HG03558 (cell line): ENCODE measurements around the gene ZER1.
"Not testable (repeated sequence)": the region's sequence is repeated elsewhere in the genome, so short reads cannot be mapped to it uniquely, and the experiment has no call there.

ENCODE experiments used
- ATAC-seq: cut with Tn5 transposase; IDR thresholded peaks from one replicate; pipeline ENCODE4 v1.9.1; 2021; ENCODE audit warnings: moderate number of reproducible peaks; ENCODE audit not compliant: unreplicated experiment; ENCODE audit errors: extremely low read depth

The ZER1 gene

DNA sequence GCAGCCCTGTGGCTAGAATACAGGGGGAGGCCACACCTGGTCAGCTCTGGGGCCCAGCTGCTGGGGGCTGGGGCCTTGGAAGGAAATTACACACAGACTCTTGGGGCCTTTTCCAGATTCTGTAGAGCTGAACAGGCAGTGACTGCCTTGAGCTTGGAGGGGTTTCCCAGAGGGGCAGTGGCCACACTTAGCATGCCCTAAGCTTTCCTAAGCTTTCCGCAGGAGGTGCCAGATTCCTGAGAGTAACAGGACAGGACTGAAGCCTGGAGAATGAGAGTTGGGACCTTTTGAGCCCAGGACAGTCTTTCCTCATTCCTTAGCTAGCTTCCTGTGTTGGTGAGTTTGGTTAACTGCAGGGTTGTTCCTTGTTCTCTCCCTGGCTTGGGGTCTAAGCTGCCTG, 16.7 kb upstream of the ZER1 start:
- ATAC-seq, result no peak

DNA sequence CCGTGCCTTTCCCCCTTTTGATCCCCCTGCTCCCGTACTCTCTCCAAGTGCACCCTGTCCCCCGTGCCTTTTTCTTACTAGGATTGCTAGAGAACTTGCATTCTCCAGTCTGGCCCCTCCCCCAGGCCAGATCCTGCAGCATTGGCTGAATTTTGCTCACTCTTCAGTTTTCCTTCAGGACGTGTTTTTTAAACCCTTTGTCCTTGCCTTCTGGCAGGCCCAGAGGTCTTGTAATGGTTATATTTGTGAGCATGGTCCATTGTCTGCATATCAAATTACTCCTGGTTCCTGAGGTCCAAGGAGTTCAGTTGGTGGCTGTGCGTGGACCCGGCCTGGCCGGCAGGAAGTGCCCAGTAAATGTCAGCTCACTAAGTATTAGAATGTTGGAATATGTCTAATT, 15.9 kb upstream of the ZER1 start:
- no peak for ATAC-seq

DNA sequence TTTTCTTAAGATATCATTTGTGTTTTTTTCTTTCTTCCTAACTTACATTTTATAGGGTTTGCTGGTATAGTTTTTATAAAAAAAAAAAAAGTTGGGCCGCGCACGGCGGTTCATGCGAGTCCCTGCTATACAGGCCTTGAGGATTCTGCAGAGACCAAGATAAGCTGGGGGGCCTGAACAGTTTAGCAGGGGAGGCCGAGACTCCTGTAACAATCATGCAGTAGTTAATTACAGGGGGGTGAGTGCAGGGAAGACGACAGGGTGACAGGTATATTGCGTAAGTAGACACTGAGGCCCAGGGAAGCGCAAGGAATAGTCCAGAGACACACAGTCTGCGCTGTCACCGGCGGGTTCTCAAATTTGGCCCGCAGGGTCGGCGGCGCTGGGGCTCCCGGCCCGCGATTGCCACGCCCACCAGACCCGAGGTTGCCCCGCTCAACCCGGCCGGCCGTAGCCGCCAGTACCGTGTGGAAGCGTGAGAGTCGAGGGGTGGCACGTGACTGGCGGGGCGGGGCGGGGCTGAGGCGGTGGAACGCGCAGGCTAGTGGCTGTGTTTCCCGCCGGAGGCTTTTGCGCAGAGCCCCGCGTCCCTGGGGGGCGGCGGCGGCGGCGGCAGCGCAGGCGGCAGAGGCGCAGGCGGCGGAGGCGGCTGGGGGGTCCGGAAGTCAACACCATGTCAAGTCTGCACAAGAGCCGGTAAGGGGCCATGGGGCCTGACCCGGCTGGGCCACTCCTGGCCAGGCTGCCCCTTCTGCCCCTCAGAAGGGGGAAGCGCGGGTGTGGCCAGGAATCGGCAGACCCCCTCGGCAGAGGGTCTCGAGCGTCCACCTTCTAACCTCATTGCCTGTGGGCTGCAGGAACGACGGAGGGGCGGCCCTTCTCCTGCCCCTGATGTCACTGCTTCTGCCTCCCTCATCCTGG, 15.2 kb upstream of the ZER1 start, which contains the start of gene TBC1D13:
TBC1D13 (plus strand) TSS at position 573 of the 921 bp plus-strand sequence; CDS start at position 674, 101 bp downstream.
- no peak for ATAC-seq

DNA sequence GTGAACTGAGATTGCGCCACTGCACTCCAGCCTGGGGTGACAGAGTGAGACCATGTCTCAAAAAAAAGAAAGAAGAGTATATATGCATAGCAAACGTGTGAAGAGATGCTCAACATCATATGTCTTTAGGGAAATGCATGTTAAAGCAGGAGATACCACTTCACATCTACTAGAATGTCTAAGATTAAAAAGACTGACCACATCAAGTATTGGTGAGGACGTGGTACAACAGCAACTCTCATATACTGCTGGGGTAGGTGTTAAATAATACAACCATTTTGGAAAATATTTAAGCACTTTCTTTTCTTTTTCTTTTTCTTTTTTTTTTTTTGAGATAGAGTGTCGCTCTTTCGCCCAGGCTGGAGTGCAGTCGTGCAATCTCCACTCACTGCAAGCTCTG, 13.7 kb upstream of the ZER1 start:
- no peak for ATAC-seq

DNA sequence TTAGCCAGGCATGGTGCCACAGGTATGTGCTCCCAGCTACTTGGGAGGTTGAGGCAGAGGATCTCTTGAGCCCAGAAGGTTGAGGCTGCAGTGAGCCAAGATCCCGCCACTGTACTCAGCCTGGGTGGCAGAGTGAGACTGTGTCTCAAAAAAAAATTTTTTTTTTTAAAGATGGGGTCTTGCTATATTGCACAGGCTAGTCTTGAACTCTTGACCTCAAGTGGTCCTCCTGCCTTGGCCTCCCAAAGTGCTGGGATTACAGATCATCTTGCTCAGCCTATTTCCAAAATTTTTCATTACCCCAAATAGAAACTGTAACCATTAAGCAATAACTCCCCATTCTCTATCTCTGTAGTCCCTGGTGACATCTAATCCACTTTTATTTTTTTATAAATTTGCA, 10.9 kb upstream of the ZER1 start:
- ATAC-seq, result no peak

DNA sequence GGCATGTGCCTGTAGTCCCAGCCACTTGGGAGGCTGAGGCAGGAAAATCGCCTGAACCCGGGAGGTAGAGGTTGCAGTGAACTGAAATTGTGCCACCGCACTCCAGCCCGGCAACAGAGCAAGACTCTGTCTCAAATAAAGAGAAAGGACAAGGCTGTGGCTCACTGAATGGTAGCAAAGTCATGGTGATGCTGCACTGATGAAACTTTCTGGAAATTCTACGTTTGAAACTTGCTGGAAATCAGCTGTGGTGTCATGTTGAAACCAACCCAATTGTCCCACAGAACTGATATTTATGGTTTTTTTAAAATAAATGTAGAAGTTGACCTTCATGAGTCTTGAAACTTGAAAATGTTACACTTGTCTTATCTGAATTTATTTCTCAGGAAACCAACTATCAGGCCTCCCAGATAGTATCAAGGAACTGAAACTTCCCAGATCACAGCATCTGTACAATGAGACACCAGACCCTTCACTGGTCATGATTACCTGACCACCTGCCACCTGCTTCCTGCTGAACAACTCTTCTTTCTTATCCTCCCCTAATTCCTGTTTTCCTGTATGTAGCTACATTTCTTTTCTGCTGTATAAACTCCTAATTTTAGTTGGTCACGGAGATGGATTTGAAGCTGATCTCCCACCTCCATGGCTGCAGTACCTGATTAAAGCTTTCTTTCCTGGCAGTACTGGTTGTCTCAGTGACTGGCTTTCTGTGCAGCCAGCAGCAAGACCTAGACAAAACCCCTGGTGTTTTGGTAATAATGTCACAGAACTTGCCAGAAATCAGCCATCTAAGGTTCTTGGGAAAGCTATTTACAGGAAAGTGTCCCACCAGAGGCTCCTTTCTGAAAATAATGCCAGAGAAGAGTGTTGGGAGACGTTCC, 9.7 kb upstream of the ZER1 start:
- ATAC-seq, result no peak

- ATAC-seq, result not testable (repeated sequence)
Observed at GRCh38 chr9:128780093-128780492, 8.4 kb upstream of the ZER1 start.

DNA sequence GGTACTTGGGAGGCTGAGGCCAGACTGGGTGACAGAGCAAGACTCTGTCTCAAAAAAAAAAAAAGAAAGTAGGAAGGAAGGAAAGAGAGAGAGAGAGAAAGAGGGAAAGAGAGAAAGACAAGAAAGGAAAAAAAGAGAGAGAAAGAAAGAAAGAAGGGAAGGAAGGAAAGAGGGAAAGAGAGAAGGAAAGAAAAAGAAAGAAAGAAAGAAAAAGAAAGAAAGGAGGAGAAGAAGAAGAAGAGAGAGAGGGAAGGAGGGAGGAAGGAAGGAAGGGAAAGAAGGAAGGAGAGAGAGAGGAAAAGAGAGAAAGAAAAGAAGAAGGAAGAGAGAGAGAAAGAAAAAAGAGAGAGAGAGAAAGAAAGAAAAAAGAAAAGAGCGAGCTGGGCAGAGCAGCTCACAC, 3.1 kb upstream of the ZER1 start:
- no peak for ATAC-seq

DNA sequence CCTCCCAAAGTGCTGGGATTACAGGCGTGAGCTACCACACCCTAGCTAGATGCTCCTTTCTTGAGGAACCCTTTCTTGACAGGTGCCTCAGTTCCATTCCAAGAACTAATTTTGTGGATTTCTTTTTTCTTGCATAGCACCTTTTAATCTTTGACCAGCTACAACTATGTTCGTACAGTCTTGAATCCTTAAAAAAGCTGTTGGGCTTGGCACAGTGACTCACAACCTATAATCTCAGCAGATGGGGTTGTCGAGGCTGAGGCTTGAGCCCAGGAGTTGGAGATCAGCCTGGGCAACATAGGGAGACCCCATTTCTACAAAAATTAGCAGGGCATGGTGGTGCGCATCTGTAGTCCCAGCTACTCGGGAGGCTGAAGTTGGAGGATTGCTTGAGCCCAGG, 1.3 kb upstream of the ZER1 start:
- no peak for ATAC-seq

GRCh38 chr9:128771094-128771721, 519 bp downstream of the ZER1 start:
- no peak for ATAC-seq

- no peak for ATAC-seq
Observed at GRCh38 chr9:128770286-128771030, 1.3 kb downstream of the ZER1 start.

DNA sequence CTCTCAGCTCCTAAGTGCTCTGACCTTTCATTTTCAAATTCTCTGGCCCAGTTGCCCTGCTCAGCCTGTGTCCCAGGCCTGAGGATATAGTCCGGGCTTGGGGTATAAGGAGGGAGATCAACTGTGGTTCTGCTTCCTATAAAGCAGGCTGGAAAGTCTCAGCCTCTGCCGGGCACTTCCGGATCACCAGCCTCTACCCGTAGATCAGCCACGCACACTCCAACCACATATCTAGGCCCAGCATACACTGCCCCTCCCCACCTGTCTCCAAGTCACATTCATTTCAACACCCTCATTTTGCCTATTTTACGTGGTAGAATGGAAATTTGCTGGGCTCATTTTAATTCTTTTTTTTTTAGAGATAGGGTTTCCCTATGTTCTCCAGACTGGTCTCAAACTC, 3.1 kb downstream of the ZER1 start:
- ATAC-seq, result no peak

- ATAC-seq, result no peak
Observed at GRCh38 chr9:128765499-128765898, 6.2 kb downstream of the ZER1 start.

DNA sequence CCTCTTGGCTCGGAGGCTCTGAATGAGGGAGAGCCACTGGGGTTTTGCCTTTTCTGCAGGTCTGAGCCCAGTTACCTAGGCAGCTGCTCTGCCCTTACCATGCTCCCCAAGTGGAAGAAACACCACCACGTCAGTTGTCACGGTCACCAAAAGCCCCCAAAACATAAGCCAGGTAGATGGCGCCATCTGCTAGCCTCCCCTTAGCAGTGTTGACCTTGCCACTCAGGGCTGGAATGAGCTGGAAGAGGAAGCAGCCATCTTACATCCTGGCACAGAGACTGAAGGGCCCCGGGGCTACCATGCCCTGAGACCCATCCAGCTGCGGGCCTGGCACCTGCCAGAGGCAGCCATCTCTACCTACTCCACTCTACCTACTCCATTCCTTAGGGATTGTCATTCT, 7.4 kb downstream of the ZER1 start:
- ATAC-seq, result no peak

DNA sequence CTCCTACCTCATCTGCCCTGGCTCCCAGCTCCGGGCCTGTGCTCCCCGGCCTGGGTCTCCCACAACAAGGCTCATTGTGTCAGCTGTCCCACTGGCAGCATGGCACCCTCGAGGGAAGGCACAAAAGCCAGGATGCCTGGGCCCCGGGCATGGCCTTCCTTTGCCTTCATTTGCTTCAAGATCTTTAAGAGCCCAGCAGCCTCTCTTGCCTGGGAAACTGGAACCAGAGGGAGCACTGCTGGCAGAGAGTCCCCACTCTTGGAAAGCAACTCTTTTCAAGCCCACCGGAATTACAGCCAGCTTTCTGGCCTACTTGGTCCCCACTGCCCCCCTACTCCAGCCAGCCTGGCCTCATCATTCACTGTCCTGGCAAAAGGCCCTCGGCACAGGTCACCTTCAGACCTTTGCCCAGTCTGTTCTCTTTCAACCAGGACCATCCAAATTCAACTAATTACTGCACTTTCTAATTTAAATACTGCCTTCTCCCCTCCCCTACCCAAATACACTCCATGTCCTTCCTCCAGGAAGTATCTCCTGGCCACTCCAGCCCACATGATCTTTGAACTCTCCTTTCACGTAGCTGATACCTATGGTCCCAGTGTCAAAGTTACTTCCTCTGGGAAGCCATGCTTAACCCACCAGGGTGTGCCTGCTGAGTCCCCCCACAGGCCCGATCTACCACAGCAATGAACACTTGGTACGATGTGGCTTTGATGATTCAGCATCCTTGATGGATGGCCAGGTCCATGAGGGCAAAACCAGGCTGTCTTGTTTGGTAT, 8.9 kb downstream of the ZER1 start:
- no peak for ATAC-seq

DNA sequence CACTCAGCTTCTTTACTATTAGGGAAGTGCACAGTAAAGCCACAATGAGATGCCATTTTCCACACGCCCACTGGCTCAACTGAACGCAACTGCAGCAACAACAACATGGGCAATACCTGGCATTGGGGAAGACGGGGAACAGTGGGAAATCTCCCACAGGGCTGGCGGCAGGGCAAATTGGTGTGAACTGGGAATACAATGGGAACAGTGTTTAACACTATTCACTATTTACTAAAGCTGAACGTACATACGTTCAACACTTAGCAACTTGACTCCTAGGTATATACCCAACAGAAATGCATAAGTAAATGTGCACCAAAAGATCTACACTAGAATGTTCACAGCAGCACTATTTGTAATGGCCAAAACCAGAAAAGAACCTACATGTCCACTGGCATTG, 14.1 kb downstream of the ZER1 start:
- ATAC-seq, result no peak

DNA sequence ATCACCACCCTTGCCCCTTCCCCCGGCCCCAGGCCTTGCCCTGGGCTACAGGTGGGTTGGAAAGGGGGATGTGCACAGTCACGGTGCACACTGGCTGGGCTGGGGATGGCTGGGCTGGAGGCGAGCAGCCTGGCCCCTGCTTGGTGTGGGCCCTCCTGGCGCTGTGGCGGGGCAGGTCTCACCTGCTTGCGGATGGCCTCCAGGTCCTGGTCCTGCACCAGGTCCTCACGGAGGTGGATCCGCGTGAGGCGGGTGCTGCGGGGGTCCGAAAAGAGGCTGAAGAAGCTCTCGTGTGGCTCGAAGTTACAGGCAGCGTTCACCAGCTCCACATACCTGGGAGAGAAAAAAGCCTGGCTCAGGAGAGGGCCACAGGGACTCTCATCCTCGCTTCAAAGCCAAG, 18.1 kb downstream of the ZER1 start:
- ATAC-seq, result no peak

DNA sequence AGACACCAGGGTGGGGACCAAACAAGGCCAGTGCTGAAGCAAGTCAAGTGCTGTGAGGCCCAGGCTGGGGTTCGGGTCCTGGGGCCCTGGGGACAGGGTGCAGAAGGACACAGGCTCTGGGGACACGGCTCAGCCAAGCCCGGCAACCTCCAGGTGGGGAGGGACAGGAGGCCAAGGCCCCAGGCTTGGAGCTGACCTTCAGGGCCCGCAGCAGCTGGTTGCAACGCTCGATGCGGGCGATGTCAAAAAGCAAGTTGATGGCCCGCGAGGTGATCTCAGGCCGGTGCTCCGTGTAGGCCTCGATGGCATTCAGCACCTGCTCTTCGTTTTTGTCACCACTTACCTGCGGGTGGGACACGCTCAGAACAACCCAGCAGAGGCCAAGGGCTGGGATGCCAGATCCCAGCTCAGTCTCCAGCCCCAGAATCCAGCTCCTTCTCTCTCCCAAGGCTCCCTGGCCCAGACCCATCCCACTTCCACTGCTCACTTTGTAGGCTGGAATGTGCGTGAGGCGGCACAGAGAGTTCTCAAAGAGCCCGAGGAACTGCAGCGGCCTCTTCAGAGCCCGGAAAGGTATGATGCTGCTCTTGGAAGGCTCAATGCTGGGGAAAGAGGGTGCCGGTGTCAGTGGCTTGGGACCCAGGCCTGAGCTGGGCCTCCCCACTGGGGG, 20.7 kb downstream of the ZER1 start:
- ATAC-seq, result no peak

DNA sequence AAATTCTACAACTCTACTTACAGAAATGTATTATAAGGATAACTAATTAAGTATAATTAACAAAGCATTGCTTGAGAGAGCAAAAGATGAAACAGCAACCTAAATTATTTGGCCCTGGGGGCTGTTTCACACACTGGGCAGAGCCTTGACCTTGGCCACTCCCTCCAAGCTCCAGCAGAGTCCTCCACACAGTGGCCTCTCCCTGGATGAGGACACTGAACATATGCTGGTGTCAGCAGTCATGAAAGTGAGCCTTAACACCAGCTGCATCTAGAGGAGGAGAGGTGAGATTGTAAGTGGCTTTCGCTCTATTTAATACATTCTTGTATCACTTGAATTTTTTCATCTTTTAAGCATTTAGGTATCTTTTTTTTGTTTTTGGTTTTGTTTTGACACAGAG, 24.5 kb downstream of the ZER1 start:
- no peak for ATAC-seq
